ENCODE data around the gene GSTP1. TPM values are rescaled to one million over a fixed set of nuclear protein-coding genes. Genes with fewer than 3 reads are reported as not detected.

GSTP1 gene
- total RNA-seq, 1 experiment from 2014 or later, result 893 TPM

DNA sequence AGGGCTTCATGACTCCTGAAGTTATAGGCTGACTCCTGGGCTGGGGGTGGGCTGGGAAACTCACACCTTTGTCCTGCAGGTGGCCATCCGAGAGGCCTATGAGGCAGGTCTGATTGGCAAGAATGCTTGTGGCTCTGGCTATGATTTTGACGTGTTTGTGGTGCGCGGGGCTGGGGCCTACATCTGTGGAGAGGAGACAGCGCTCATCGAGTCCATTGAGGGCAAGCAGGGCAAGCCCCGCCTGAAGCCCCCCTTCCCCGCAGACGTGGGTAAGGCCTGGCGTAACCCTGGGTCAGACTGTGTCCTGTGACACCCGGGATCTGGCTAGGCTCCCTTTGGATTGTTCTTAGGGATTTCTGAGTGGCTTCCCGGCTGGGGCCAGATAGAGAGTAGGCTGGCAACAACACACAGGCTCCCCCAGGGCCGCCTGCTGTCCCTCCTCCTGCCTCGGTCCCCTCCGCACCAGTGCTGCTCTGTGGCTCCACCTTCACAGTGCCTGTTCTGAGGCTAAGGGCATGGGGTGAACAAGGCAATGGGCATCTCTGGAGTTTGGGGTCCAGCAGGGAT, 26.8 kb downstream of the GSTP1 start:
- H3K27ac ChIP-seq (ENCODE audit: low read depth, low read length), result no peak overlapping the region
- no peak overlapping the region for H3K4me3 ChIP-seq (replicated peaks in 1 of 2; ENCODE audit: low read depth in 1 of 2, low read length in 2 of 2)
- no peak overlapping the region for H2AFZ ChIP-seq (ENCODE audit: low read depth, low read length, poor library complexity, severe bottlenecking)
- peaks cover 19 to 21% of the 10 kb centered on the region in 2 experiments; a peak in 3 of 4 replicates for H3K36me3 ChIP-seq (ENCODE audit: control insufficient read depth in 1 of 2, insufficient read depth in 2 of 2, low read length in 2 of 2)
- intact Hi-C loops (cut with micrococcal nuclease), result no loop called here
- TF ChIP-seq, protein P1, sequence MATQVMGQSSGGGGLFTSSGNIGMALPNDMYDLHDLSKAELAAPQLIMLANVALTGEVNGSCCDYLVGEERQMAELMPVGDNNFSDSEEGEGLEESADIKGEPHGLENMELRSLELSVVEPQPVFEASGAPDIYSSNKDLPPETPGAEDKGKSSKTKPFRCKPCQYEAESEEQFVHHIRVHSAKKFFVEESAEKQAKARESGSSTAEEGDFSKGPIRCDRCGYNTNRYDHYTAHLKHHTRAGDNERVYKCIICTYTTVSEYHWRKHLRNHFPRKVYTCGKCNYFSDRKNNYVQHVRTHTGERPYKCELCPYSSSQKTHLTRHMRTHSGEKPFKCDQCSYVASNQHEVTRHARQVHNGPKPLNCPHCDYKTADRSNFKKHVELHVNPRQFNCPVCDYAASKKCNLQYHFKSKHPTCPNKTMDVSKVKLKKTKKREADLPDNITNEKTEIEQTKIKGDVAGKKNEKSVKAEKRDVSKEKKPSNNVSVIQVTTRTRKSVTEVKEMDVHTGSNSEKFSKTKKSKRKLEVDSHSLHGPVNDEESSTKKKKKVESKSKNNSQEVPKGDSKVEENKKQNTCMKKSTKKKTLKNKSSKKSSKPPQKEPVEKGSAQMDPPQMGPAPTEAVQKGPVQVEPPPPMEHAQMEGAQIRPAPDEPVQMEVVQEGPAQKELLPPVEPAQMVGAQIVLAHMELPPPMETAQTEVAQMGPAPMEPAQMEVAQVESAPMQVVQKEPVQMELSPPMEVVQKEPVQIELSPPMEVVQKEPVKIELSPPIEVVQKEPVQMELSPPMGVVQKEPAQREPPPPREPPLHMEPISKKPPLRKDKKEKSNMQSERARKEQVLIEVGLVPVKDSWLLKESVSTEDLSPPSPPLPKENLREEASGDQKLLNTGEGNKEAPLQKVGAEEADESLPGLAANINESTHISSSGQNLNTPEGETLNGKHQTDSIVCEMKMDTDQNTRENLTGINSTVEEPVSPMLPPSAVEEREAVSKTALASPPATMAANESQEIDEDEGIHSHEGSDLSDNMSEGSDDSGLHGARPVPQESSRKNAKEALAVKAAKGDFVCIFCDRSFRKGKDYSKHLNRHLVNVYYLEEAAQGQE (IDR thresholded peaks at IDR 0.05; ENCODE audit: low read depth), result no peak
- no peak for TF ChIP-seq EZH2phosphoT487 (IDR thresholded peaks at IDR 0.05; ENCODE audit: borderline replicate concordance)
- TF ChIP-seq RAD21 (IDR thresholded peaks at IDR 0.05; ENCODE audit: low read depth), result no peak
- no peak for TF ChIP-seq ZBTB33 (IDR thresholded peaks at IDR 0.05; ENCODE audit: extremely low read depth, insufficient replicate concordance, low read length)
- TF ChIP-seq, protein P2, sequence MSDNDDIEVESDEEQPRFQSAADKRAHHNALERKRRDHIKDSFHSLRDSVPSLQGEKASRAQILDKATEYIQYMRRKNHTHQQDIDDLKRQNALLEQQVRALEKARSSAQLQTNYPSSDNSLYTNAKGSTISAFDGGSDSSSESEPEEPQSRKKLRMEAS (IDR thresholded peaks at IDR 0.05), result no peak
- no peak for TF ChIP-seq POLR2AphosphoS5 (IDR thresholded peaks at IDR 0.05; ENCODE audit: low read depth, low read length)
- TF ChIP-seq SIN3A (IDR thresholded peaks at IDR 0.05; ENCODE audit: low read depth), result no peak
- no peak for TF ChIP-seq YY1 (IDR thresholded peaks at IDR 0.05; ENCODE audit: extremely low read depth, insufficient replicate concordance, low read depth, low read length)
- TF ChIP-seq TCF7L2 (IDR thresholded peaks at IDR 0.05; ENCODE audit: borderline replicate concordance, extremely low read depth, insufficient read depth, insufficient read length), result no peak
- TF ChIP-seq CEBPB (IDR thresholded peaks at IDR 0.05; ENCODE audit: low read depth), result no peak
- TF ChIP-seq SP1 (IDR thresholded peaks at IDR 0.05; ENCODE audit: low read depth), result no peak
- no peak for TF ChIP-seq SRF (IDR thresholded peaks at IDR 0.05; ENCODE audit: low read depth)
- no peak for TF ChIP-seq ZNF274 (IDR thresholded peaks at IDR 0.05; ENCODE audit: low read depth, low read length)
- no peak for TF ChIP-seq ATF3 (IDR thresholded peaks at IDR 0.05)
- TF ChIP-seq ELF1 (IDR thresholded peaks at IDR 0.05; ENCODE audit: borderline replicate concordance, low read depth), result no peak
- ATAC-seq (no peak), DNase-seq (ENCODE audit: low read depth, low spot score) (no peak)
- H3K9me3 ChIP-seq (ENCODE audit: control insufficient read depth in 1 of 2, insufficient read depth in 1 of 2, low read depth in 1 of 2, low read length in 2 of 2), result no peaks in the 10 kb centered on the region
- H3K9ac ChIP-seq (ENCODE audit: low read length), result no peak overlapping the region
- peaks cover 27% of the 10 kb centered on the region for H3K79me2 ChIP-seq (ENCODE audit: insufficient read depth, low read length)
- no peaks in the 10 kb centered on the region for H3K27me3 ChIP-seq (ENCODE audit: insufficient read depth, low read length)
- POLR2A ChIA-PET, result no interaction called here
- BruUV-seq (replicated peaks), result no TSS peak
- peaks cover 8 to 33% of the 10 kb centered on the region in 2 experiments for H3K4me1 ChIP-seq (ENCODE audit: control insufficient read depth in 1 of 2, insufficient read depth in 2 of 2, low read length in 2 of 2)
- no peaks in the 10 kb centered on the region for H3K9me2 ChIP-seq (ENCODE audit: insufficient read depth)
- no peak overlapping the region for H3K4me2 ChIP-seq (ENCODE audit: low read length)
- CTCF ChIA-PET, result no interaction called here
- RAD21 ChIA-PET (ENCODE audit: low non-redundant PET in 1 of 2, low total read pairs in 2 of 2, uncharacterized antibody in 2 of 2, unreplicated experiment in 2 of 2), result no interaction called here
- no peaks in the 10 kb centered on the region for H4K20me1 ChIP-seq (ENCODE audit: insufficient read depth)

Data from HCT116 (cell line).